GM21447 (cell line): Measurements from ENCODE around the gene SS18L1.

Experiments
- ATAC-seq: cut with Tn5 transposase; IDR thresholded peaks from one replicate; pipeline ENCODE4 v1.9.1; 2021; ENCODE audit not compliant: unreplicated experiment

Gene SS18L1

GRCh38 chr20:62119591-62120364 is 23.8 kb upstream of the SS18L1 start:
- no peak for ATAC-seq

GRCh38 chr20:62120365-62120762 is 23.2 kb upstream of the SS18L1 start:
- no peak for ATAC-seq

- ATAC-seq, result peak; percentile 12
Measured at GRCh38 chr20:62120990-62121775, 22.4 kb upstream of the SS18L1 start.

GRCh38 chr20:62121776-62122653 is 21.6 kb upstream of the SS18L1 start, which contains the start of gene LSM14B:
TSS of gene LSM14B (plus strand) at chr20:62122475. CDS start at chr20:62122667, 192 bp downstream.
- ATAC-seq, result peak; percentile 69

GRCh38 chr20:62122654-62123449 is 20.7 kb upstream of the SS18L1 start:
- peak; percentile 12 for ATAC-seq

GRCh38 chr20:62123450-62124118 is 20.0 kb upstream of the SS18L1 start:
- no peak for ATAC-seq

GRCh38 chr20:62126141-62126540 is 17.4 kb upstream of the SS18L1 start:
- ATAC-seq, result no peak

GRCh38 chr20:62127799-62128198 is 15.8 kb upstream of the SS18L1 start:
- ATAC-seq, result no peak

GRCh38 chr20:62128502-62128901 is 15.1 kb upstream of the SS18L1 start:
- no peak for ATAC-seq

GRCh38 chr20:62129731-62130531 is 13.6 kb upstream of the SS18L1 start:
- ATAC-seq, result no peak

- ATAC-seq, result no peak
Measured at GRCh38 chr20:62131560-62132320, 11.8 kb upstream of the SS18L1 start.

GRCh38 chr20:62132421-62132820 is 11.1 kb upstream of the SS18L1 start:
- ATAC-seq, result no peak

GRCh38 chr20:62133051-62133845 is 10.3 kb upstream of the SS18L1 start:
- ATAC-seq, result no peak

- no peak for ATAC-seq
Measured at GRCh38 chr20:62133864-62134263, 9.7 kb upstream of the SS18L1 start.

GRCh38 chr20:62134735-62135231 is 8.8 kb upstream of the SS18L1 start:
- no peak for ATAC-seq

GRCh38 chr20:62135573-62136266 is 7.8 kb upstream of the SS18L1 start:
- no peak for ATAC-seq
